Aorta (tissue), 5 donors: Measurements from ENCODE around the gene ITGB2. TPM values are rescaled to one million over a fixed set of nuclear protein-coding genes. Genes with fewer than 3 reads are reported as not detected.

Experiments used
- ATAC-seq: fragments of 200-7000 bp; cut with Tn5 transposase; one replicate; pipeline ENCODE4 v1.9.1; 2022; ENCODE audit warnings: moderate library complexity; ENCODE audit not compliant: low FRiP score
- DNase-seq, 2 donors: peaks; one replicate each; pipeline ENCODE4 v3.0.0-alpha.2; 2020
- H3K27ac ChIP-seq, 2 donors: one replicate each; pipeline ENCODE4 v1.5.1; 2013; ENCODE audit warnings: low read length in 2 of 2, mild to moderate bottlenecking in 2 of 2, moderate library complexity in 2 of 2, control low read depth in 1 of 2, inconsistent platforms in 1 of 2, low read depth in 1 of 2
- H3K27me3 ChIP-seq, 2 donors: one replicate each; pipeline ENCODE4 v1.6.1; 2013; ENCODE audit warnings: control low read depth in 1 of 2, low read length in 1 of 2, mild to moderate bottlenecking in 1 of 2, moderate library complexity in 1 of 2; ENCODE audit not compliant: insufficient read depth in 2 of 2, control insufficient read depth in 1 of 2
- H3K36me3 ChIP-seq, 2 donors: one replicate each; pipeline ENCODE4 v1.6.1; 2013; ENCODE audit warnings: control low read depth in 1 of 2, low read length in 1 of 2, mild to moderate bottlenecking in 1 of 2; ENCODE audit not compliant: insufficient read depth in 2 of 2, control insufficient read depth in 1 of 2
- H3K4me1 ChIP-seq, 2 donors: one replicate each; pipeline ENCODE4 v1.6.1; 2013; ENCODE audit warnings: low read length in 2 of 2, control low read depth in 1 of 2, mild to moderate bottlenecking in 1 of 2, moderate library complexity in 1 of 2; ENCODE audit not compliant: insufficient read depth in 2 of 2, control insufficient read depth in 1 of 2
- H3K4me3 ChIP-seq, 2 donors: one replicate each; pipeline ENCODE4 v1.5.1; 2013; ENCODE audit warnings: low read length in 2 of 2, control low read depth in 1 of 2, mild to moderate bottlenecking in 1 of 2
- H3K9me3 ChIP-seq: one replicate; pipeline ENCODE4 v1.6.1; 2013; ENCODE audit warnings: mild to moderate bottlenecking, low read length; ENCODE audit not compliant: control insufficient read depth
- WGBS, 2 donors: extraction: QIAGEN DNeasy Blood & Tissue Kit; methylation state at CpG; one replicate each; pipeline ENCODE4 v1.1.7; 2013; 5-methylcytosine and 5-hydroxymethylcytosine counted together
- intact Hi-C, 2 donors: fragments of 100-400 bp; cut with DNase I; formaldehyde crosslinking; loops; one replicate each; pipeline versions ENCODE4 v1.14.2 to v1.15.0; 2022
- polyA plus RNA-seq, 2 donors: library from polyadenylated mRNA; stranded (reverse); fragments of 200-250 nt; gene quantifications; one replicate each; pipeline ENCODE4 v1.2.3, GENCODE V29; 2013
- total RNA-seq, 2 donors: library from RNA; stranded (reverse); fragmentation: NEBNext Ultra II Directional; extraction: Animal tissue kit (Norgen Biotek cat#: 25700); gene quantifications; one replicate each; pipeline ENCODE4 v1.2.1, GENCODE V29; 2021
- donor health status: healthy with polysubstance abuse.
- donor health status: Bipolar disorder and iron deficiency.
- donor health status: DM: no; HTN: no; CAD: no.
- donor health status: DM: no; HTN: no; CAD: no.
- donor health status: DM: yes; HTN: yes; CAD: no.

ITGB2 gene
- total and polyA plus RNA-seq, 4 donors: 6.7 to 110 (median 57.0) TPM

GRCh38 chr21:44964381-44964780, 43.7 kb upstream of the ITGB2 start:
- DNase-seq (no peak), ATAC-seq (no peak)
- no peaks in the 10 kb centered on the region for H3K27me3 ChIP-seq
- H3K4me1 ChIP-seq: no peaks in the 10 kb centered on the region
- intact Hi-C loops: no loop called here
- H3K27ac ChIP-seq: peak overlapping the region in 1 of 2 donors; percentile 39
- H3K4me3 ChIP-seq: no peak overlapping the region
- WGBS, 2 donors: 97% methylated on average over 12 of the region's 12 CpGs
- H3K36me3 ChIP-seq: no peaks in the 10 kb centered on the region
- no peaks in the 10 kb centered on the region for H3K9me3 ChIP-seq

- Histone ChIP-seq H3K36me3 (no peaks in the 10 kb centered on the region), H3K4me3 (no peak overlapping the region), H3K9me3 (no peaks in the 10 kb centered on the region), H3K27me3 (no peaks in the 10 kb centered on the region), H3K27ac (peak overlapping the region; percentile 58 to 86), H3K4me1 (no peaks in the 10 kb centered on the region)
- intact Hi-C loops: no loop called here
- WGBS, 2 donors: 5 to 8% methylated on average over 9 of the region's 9 CpGs
- DNase-seq (peak; percentile 45 to 59), ATAC-seq (peak; percentile 27)
Measured at GRCh38 chr21:44962403-44962966, 41.8 kb upstream of the ITGB2 start.

- WGBS, 2 donors: 82 to 86% methylated on average over 23 of the region's 23 CpGs
- DNase-seq: peak; percentile 38 to 71
- no peaks in the 10 kb centered on the region for H3K36me3 ChIP-seq
- H3K9me3 ChIP-seq: no peaks in the 10 kb centered on the region
- intact Hi-C loops: no loop called here
- no peak for ATAC-seq
- H3K4me3 ChIP-seq: no peak overlapping the region
- H3K27ac ChIP-seq: peak overlapping the region; percentile 31 to 85
- no peaks in the 10 kb centered on the region for H3K4me1 ChIP-seq
- H3K27me3 ChIP-seq: no peaks in the 10 kb centered on the region
Measured at GRCh38 chr21:44960141-44961092, 39.7 kb upstream of the ITGB2 start.

GRCh38 chr21:44959376-44960091, 38.8 kb upstream of the ITGB2 start:
- intact Hi-C loops: loop anchor here (5.0 to 10.0 kb wide), 3 partner anchors 58 to 335 kb away; no protein-coding TSS in a partner anchor
- no peak for ATAC-seq
- Histone ChIP-seq H3K4me1 (no peaks in the 10 kb centered on the region), H3K36me3 (no peaks in the 10 kb centered on the region), H3K4me3 (no peak overlapping the region), H3K27me3 (no peaks in the 10 kb centered on the region), H3K27ac (peak overlapping the region; percentile 18 to 85), H3K9me3 (no peaks in the 10 kb centered on the region)
- peak; percentile 50 to 78 for DNase-seq
- WGBS, 2 donors: 82 to 83% methylated on average over 26 of the region's 26 CpGs

GRCh38 chr21:44958471-44959191, 37.9 kb upstream of the ITGB2 start:
- DNase-seq (peak; percentile 92 to 96), ATAC-seq (peak; percentile 91)
- intact Hi-C loops: loop anchor here (5.0 to 10.0 kb wide), 3 partner anchors 59 to 336 kb away; no protein-coding TSS in a partner anchor
- H3K36me3 ChIP-seq: no peaks in the 10 kb centered on the region
- WGBS, 2 donors: 11 to 12% methylated on average over 27 to 28 of the region's 28 CpGs
- H3K4me1 ChIP-seq: no peaks in the 10 kb centered on the region
- H3K4me3 ChIP-seq: no peak overlapping the region
- peak overlapping the region; percentile 58 to 85 for H3K27ac ChIP-seq
- no peaks in the 10 kb centered on the region for H3K9me3 ChIP-seq
- no peaks in the 10 kb centered on the region for H3K27me3 ChIP-seq

GRCh38 chr21:44957901-44958451, 37.3 kb upstream of the ITGB2 start:
- H3K4me3 ChIP-seq: no peak overlapping the region
- H3K27me3 ChIP-seq: no peaks in the 10 kb centered on the region
- H3K9me3 ChIP-seq: no peaks in the 10 kb centered on the region
- peak; percentile 54 to 78 for DNase-seq
- no peaks in the 10 kb centered on the region for H3K4me1 ChIP-seq
- intact Hi-C loops: loop anchor here (5.0 to 10.0 kb wide), 3 partner anchors 59 to 337 kb away; no protein-coding TSS in a partner anchor
- no peaks in the 10 kb centered on the region for H3K36me3 ChIP-seq
- peak; percentile 48 for ATAC-seq
- 53 to 59% methylated on average over 21 to 26 of the region's 26 CpGs for WGBS, 2 donors
- H3K27ac ChIP-seq: peak overlapping the region; percentile 58 to 78

GRCh38 chr21:44957047-44957831, 36.5 kb upstream of the ITGB2 start:
- WGBS, 2 donors: 96 to 98% methylated on average over 21 to 22 of the region's 22 CpGs
- H3K4me3 ChIP-seq: no peak overlapping the region
- ATAC-seq (no peak), DNase-seq (peak; percentile 43 to 75)
- H3K4me1 ChIP-seq: no peaks in the 10 kb centered on the region
- H3K36me3 ChIP-seq: no peaks in the 10 kb centered on the region
- H3K9me3 ChIP-seq: no peaks in the 10 kb centered on the region
- peak overlapping the region in 1 of 2 donors; percentile 78 for H3K27ac ChIP-seq
- no peaks in the 10 kb centered on the region for H3K27me3 ChIP-seq
- intact Hi-C loops: loop anchor here (5.0 to 10.0 kb wide), 3 partner anchors 60 to 338 kb away; no protein-coding TSS in a partner anchor
